H1 (cell line): ENCODE measurements around the gene LIG3. TPM values are rescaled to one million over a fixed set of nuclear protein-coding genes. Genes with fewer than 3 reads are reported as not detected.

ENCODE experiments used
- CTCF ChIA-PET: fragments of 300-600 bp; sonication (Branson Sonifier 250); formaldehyde crosslinking; loops from one replicate; lab custom pipeline; 2021; ENCODE audit not compliant: partially characterized antibody; lab: Charles Lee
- POLR2A ChIA-PET: fragments of 300-600 bp; sonication (Branson Sonifier 250); formaldehyde crosslinking; loops from one replicate; lab custom pipeline; 2021; ENCODE audit warnings: inconsistent platforms; ENCODE audit not compliant: partially characterized antibody; lab: Charles Lee
- DNase-seq, 2 experiments: peaks; one replicate each; pipeline versions ENCODE4 v3.0.0 to v3.0.0-alpha.2; 2010 to 2022; ENCODE audit warnings: low spot score in 2 of 2, low read depth in 1 of 2, mixed read lengths in 1 of 2
- FAIRE-seq: peaks from 2 replicates; lab custom pipeline; 2011; peaks lifted over from hg19 to GRCh38; lab: Jason Lieb, UNC
- H2AFZ ChIP-seq: 2 replicates; pipeline ENCODE4 v1.8.1; 2012; ENCODE audit warnings: low read length, inconsistent platforms
- H2AK5ac ChIP-seq: 2 replicates; pipeline ENCODE4 v1.6.1; 2013; ENCODE audit warnings: low read depth, low read length
- H2BK120ac ChIP-seq: replicated peaks from 2 replicates; pipeline ENCODE3; 2013; ENCODE audit warnings: low read depth, low read length, inconsistent platforms
- H2BK12ac ChIP-seq: 2 replicates; pipeline ENCODE4 v1.6.1; 2013; ENCODE audit warnings: low read depth, low read length
- H2BK15ac ChIP-seq: 2 replicates; pipeline ENCODE4 v1.6.1; 2013; ENCODE audit warnings: low read length
- H2BK20ac ChIP-seq: 2 replicates; pipeline ENCODE4 v1.6.1; 2013; ENCODE audit warnings: low read length
- H2BK5ac ChIP-seq: 2 replicates; pipeline ENCODE4 v1.6.1; 2013; ENCODE audit warnings: low read depth, low read length
- H3K14ac ChIP-seq: 2 replicates; pipeline ENCODE4 v1.6.1; 2013; ENCODE audit warnings: inconsistent platforms; ENCODE audit not compliant: insufficient read length
- H3K18ac ChIP-seq: 2 replicates; pipeline ENCODE4 v1.6.1; 2013; ENCODE audit warnings: low read length; ENCODE audit errors: extremely low read depth
- H3K23ac ChIP-seq: 2 replicates; pipeline ENCODE4 v1.6.1; 2013; ENCODE audit warnings: inconsistent platforms; ENCODE audit not compliant: insufficient read length
- H3K23me2 ChIP-seq: 2 replicates; pipeline ENCODE4 v1.6.1; 2013; ENCODE audit warnings: low read depth, low read length
- H3K27ac ChIP-seq: 2 replicates; pipeline ENCODE4 v1.6.1; 2011; ENCODE audit warnings: low read depth, low read length, inconsistent platforms
- H3K27me3 ChIP-seq, 4 experiments: replicated peaks in 1 of 4; 1 replicate in 1 of 4; 2 replicates in 3 of 4; pipeline versions ENCODE4 v1.6.1 to v1.8.1; 2011 to 2013; ENCODE audit warnings: low read length in 3 of 4, mild to moderate bottlenecking in 3 of 4, inconsistent platforms in 2 of 4, mixed read lengths in 2 of 4, moderate library complexity in 1 of 4; ENCODE audit not compliant: control insufficient read depth in 3 of 4, insufficient read depth in 3 of 4; ENCODE audit errors: extremely low read depth in 1 of 4
- H3K36me3 ChIP-seq, 4 experiments: 2 replicates each; pipeline versions ENCODE4 v1.6.1 to v1.8.1; 2011 to 2013; ENCODE audit warnings: mild to moderate bottlenecking in 4 of 4, low read length in 3 of 4, moderate library complexity in 2 of 4, control low read depth in 1 of 4, inconsistent platforms in 1 of 4; ENCODE audit not compliant: insufficient read depth in 4 of 4, control insufficient read depth in 2 of 4
- H3K4ac ChIP-seq: replicated peaks from 2 replicates; pipeline ENCODE3; 2013; ENCODE audit warnings: low read length, low read depth, mixed read lengths, inconsistent platforms; ENCODE audit not compliant: insufficient read length
- H3K4me1 ChIP-seq, 4 experiments: replicated peaks in 1 of 4; 1 replicate in 1 of 4; 2 replicates in 3 of 4; pipeline versions ENCODE4 v1.6.1 to v1.8.1; 2011 to 2013; ENCODE audit warnings: low read length in 3 of 4, inconsistent platforms in 2 of 4, mixed read lengths in 1 of 4; ENCODE audit not compliant: insufficient read depth in 4 of 4, control insufficient read depth in 3 of 4
- H3K4me2 ChIP-seq, 2 experiments: 2 replicates each; pipeline versions ENCODE4 v1.6.1 to v1.8.1; 2011 to 2013; ENCODE audit warnings: low read depth in 2 of 2, low read length in 2 of 2, control low read depth in 1 of 2, inconsistent platforms in 1 of 2, mild to moderate bottlenecking in 1 of 2; ENCODE audit not compliant: insufficient read depth in 1 of 2
- H3K4me3 ChIP-seq, 4 experiments: fragments of 200-600, 300-600 bp in 1 of 4; sonication (generic), shearing (Covaris generic), sonication (Bioruptor Twin) in 1 of 4; 2 replicates each; pipeline versions ENCODE4 v1.5.1 to v1.8.1; 2011 to 2016; ENCODE audit warnings: low read length in 4 of 4, low read depth in 3 of 4, control low read depth in 2 of 4, inconsistent platforms in 2 of 4, mild to moderate bottlenecking in 2 of 4, mixed read lengths in 1 of 4, moderate library complexity in 1 of 4; ENCODE audit not compliant: insufficient read depth in 2 of 4; ENCODE audit errors: extremely low read depth in 1 of 4
- H3K56ac ChIP-seq: replicated peaks from 2 replicates; pipeline ENCODE3; 2013; ENCODE audit warnings: low read depth, mild to moderate bottlenecking, mixed read lengths, low read length, inconsistent platforms; ENCODE audit not compliant: insufficient read length
- H3K79me1 ChIP-seq: 2 replicates; pipeline ENCODE4 v1.6.1; 2013; ENCODE audit warnings: low read depth, low read length, control low read depth
- H3K79me2 ChIP-seq, 2 experiments: 2 replicates each; pipeline versions ENCODE4 v1.6.1 to v1.8.1; 2012 to 2013; ENCODE audit warnings: low read length in 2 of 2, mild to moderate bottlenecking in 2 of 2, inconsistent platforms in 1 of 2; ENCODE audit not compliant: insufficient read depth in 2 of 2, control insufficient read depth in 1 of 2
- H3K9ac ChIP-seq, 4 experiments: replicated peaks in 1 of 4; 1 replicate in 1 of 4; 2 replicates in 3 of 4; pipeline versions ENCODE4 v1.6.1 to v1.8.1; 2011 to 2013; ENCODE audit warnings: low read depth in 3 of 4, low read length in 3 of 4, control low read depth in 2 of 4, mild to moderate bottlenecking in 2 of 4, moderate library complexity in 2 of 4, inconsistent platforms in 1 of 4; ENCODE audit errors: extremely low read depth in 1 of 4
- H3K9me3 ChIP-seq, 2 experiments: 2 replicates each; pipeline versions ENCODE4 v1.6.1 to v1.8.1; 2012 to 2013; ENCODE audit warnings: mild to moderate bottlenecking in 2 of 2, moderate library complexity in 2 of 2, control low read depth in 1 of 2, inconsistent platforms in 1 of 2, low read depth in 1 of 2, low read length in 1 of 2, mixed read lengths in 1 of 2; ENCODE audit not compliant: insufficient read depth in 2 of 2
- H4K20me1 ChIP-seq, 2 experiments: replicated peaks in 1 of 2; 2 replicates each; pipeline versions ENCODE3 to v1.8.1; 2011 to 2013; ENCODE audit warnings: inconsistent platforms in 2 of 2, low read length in 2 of 2, mild to moderate bottlenecking in 1 of 2; ENCODE audit not compliant: insufficient read depth in 2 of 2, control insufficient read depth in 1 of 2
- H4K5ac ChIP-seq: 2 replicates; pipeline ENCODE4 v1.6.1; 2013; ENCODE audit warnings: low read length, low read depth, mixed read lengths, inconsistent platforms; ENCODE audit not compliant: insufficient read length
- H4K8ac ChIP-seq: 2 replicates; pipeline ENCODE4 v1.8.0; 2013; ENCODE audit warnings: mild to moderate bottlenecking, moderate library complexity, low read length, inconsistent platforms; ENCODE audit not compliant: insufficient read depth; ENCODE audit errors: extremely low read depth
- H4K91ac ChIP-seq: replicated peaks from 2 replicates; pipeline ENCODE3; 2013; ENCODE audit warnings: low read length, mixed read lengths, inconsistent platforms; ENCODE audit not compliant: insufficient read length
- CEBPB ChIP-seq: IDR thresholded peaks from 2 replicates; pipeline ENCODE4 v1.6.1; 2012; ENCODE audit warnings: low read depth, low read length
- CTBP2 ChIP-seq: IDR thresholded peaks from 2 replicates; pipeline ENCODE4 v1.7.0; 2011; ENCODE audit warnings: borderline replicate concordance, mild to moderate bottlenecking, moderate library complexity, mixed read lengths, low read length; ENCODE audit not compliant: insufficient read depth, insufficient read length
- E2F6 ChIP-seq: IDR thresholded peaks from 2 replicates; pipeline ENCODE4 v1.6.1; 2012; ENCODE audit warnings: inconsistent platforms
- KDM4A ChIP-seq: IDR thresholded peaks from one replicate; pipeline ENCODE4 v1.7.1; 2012; ENCODE audit warnings: low read depth, mild to moderate bottlenecking, moderate library complexity, low read length, inconsistent platforms; ENCODE audit not compliant: severe bottlenecking
- MAFK ChIP-seq: IDR thresholded peaks from 2 replicates; pipeline ENCODE4 v1.6.1; 2012; ENCODE audit warnings: low read depth, mild to moderate bottlenecking, improper control_type of control experiment, low read length
- MAX ChIP-seq: IDR thresholded peaks from 2 replicates; pipeline ENCODE4 v1.6.1; 2012; ENCODE audit warnings: inconsistent platforms
- SP4 ChIP-seq: IDR thresholded peaks from 2 replicates; pipeline ENCODE4 v1.6.1; 2012; ENCODE audit warnings: low read length, inconsistent platforms
- TAF1 ChIP-seq: IDR thresholded peaks from 2 replicates; pipeline ENCODE4 v1.6.1; 2011; ENCODE audit warnings: mild to moderate bottlenecking, low read depth, low read length
- polyA plus RNA-seq, 7 experiments: library from polyadenylated mRNA; depleted of rRNA in 3 of 7; stranded (reverse) in 5 of 7; unstranded in 2 of 7; fragments of >200 nt in 5 of 7; fragments of 200-250 nt in 2 of 7; gene quantifications; 1 replicate in 5 of 7; 2 replicates in 1 of 7; 4 replicates in 1 of 7; pipeline versions ENCODE4 v1.2.1 to v1.2.3, GENCODE V29; 2011 to 2013; ENCODE audit warnings: missing spikeins in 2 of 7, mixed read lengths in 2 of 7
- total RNA-seq: library from RNA; stranded (reverse); fragmentation: NEBNext Ultra II Directional; extraction: Animal tissue kit (Norgen Biotek cat#: 25700); gene quantifications from 2 replicates; pipeline ENCODE4 v1.2.1, GENCODE V29; 2021

Gene LIG3
- total and polyA plus RNA-seq, 2 of the 8 experiments (the other 6 are each of a cell fraction or from before 2014, with no cell fraction given), result 63.6 to 89.3 TPM

- no peak overlapping the region for H3K4me2 ChIP-seq
- no peak overlapping the region for H4K8ac ChIP-seq
- POLR2A ChIA-PET, result interaction anchor here (0.7 to 1.8 kb wide), 2 partner anchors 12 to 37 kb away, joined by 3 to 5 read pairs; no protein-coding TSS in a partner anchor
- no peaks in the 10 kb centered on the region for H3K79me2 ChIP-seq
- H3K4me1 ChIP-seq, result no peaks in the 10 kb centered on the region
- H3K4ac ChIP-seq, result no peak overlapping the region
- TF ChIP-seq CEBPB, result no peak
- no peak for TF ChIP-seq SP4
- TF ChIP-seq MAFK, result no peak
- TF ChIP-seq KDM4A, result no peak
- TF ChIP-seq CTBP2, result no peak
- no peak for TF ChIP-seq MAX
- no peak for TF ChIP-seq TAF1
- TF ChIP-seq E2F6, result no peak
- no peak overlapping the region for H2BK120ac ChIP-seq
- H3K23me2 ChIP-seq, result no peaks in the 10 kb centered on the region; the same call in 1 of the 2 replicates
- H3K56ac ChIP-seq, result no peak overlapping the region
- H3K9ac ChIP-seq, result no peak overlapping the region
- no peaks in the 10 kb centered on the region for H4K20me1 ChIP-seq
- no peak overlapping the region for H4K91ac ChIP-seq
- H3K9me3 ChIP-seq, result no peaks in the 10 kb centered on the region
- H2BK5ac ChIP-seq, result no peak overlapping the region
- no peak overlapping the region for H2AK5ac ChIP-seq
- CTCF ChIA-PET, result interaction anchor here (1.3 kb wide), 1 partner anchor 11 kb away, joined by 4 read pairs; no protein-coding TSS in a partner anchor
- H3K18ac ChIP-seq, result no peak overlapping the region
- no peak overlapping the region for H3K27ac ChIP-seq
- H3K27me3 ChIP-seq, result no peaks in the 10 kb centered on the region
- H3K14ac ChIP-seq, result no peak overlapping the region
- no peak overlapping the region for H2BK12ac ChIP-seq
- no peak overlapping the region for H4K5ac ChIP-seq
- no peak overlapping the region for H2AFZ ChIP-seq
- no peak for FAIRE-seq
- DNase-seq, result no peak
- no peak overlapping the region for H3K4me3 ChIP-seq
- H3K79me1 ChIP-seq, result no peaks in the 10 kb centered on the region; the same call in 1 of the 2 replicates
- H3K23ac ChIP-seq, result no peak overlapping the region
- H3K36me3 ChIP-seq, result no peaks in the 10 kb centered on the region
- no peak overlapping the region for H2BK20ac ChIP-seq
- no peak overlapping the region for H2BK15ac ChIP-seq
Observed at GRCh38 chr17:35052780-35053179, 72.5 kb downstream of the LIG3 start.
